ENCODE measurements around the gene SOX8.

SOX8 gene

GRCh38 chr16:974001-974601, 7.5 kb upstream of the SOX8 start:
- DNase-seq = no peak

GRCh38 chr16:974611-975261, 6.8 kb upstream of the SOX8 start:
- DNase-seq = no peak

- DNase-seq = no peak
Measured at GRCh38 chr16:975291-975690, 6.3 kb upstream of the SOX8 start.

- no peak for DNase-seq
Measured at GRCh38 chr16:976389-976931, 5.1 kb upstream of the SOX8 start.

GRCh38 chr16:977081-977701, 4.4 kb upstream of the SOX8 start:
- no peak for DNase-seq

GRCh38 chr16:977896-978295, 3.7 kb upstream of the SOX8 start:
- no peak for DNase-seq

GRCh38 chr16:978403-978802, 3.2 kb upstream of the SOX8 start:
- DNase-seq = no peak

GRCh38 chr16:979147-979546, 2.4 kb upstream of the SOX8 start:
- no peak for DNase-seq

- no peak for DNase-seq
Measured at GRCh38 chr16:979859-980594, 1.5 kb upstream of the SOX8 start.

- no peak for DNase-seq
Measured at GRCh38 chr16:980595-980854, 1.0 kb upstream of the SOX8 start.

GRCh38 chr16:982145-983043, 824 bp downstream of the SOX8 start:
- DNase-seq = no peak

- DNase-seq = no peak
Measured at GRCh38 chr16:983044-984030, 1.8 kb downstream of the SOX8 start.

- no peak for DNase-seq
Measured at GRCh38 chr16:984121-984694, 2.6 kb downstream of the SOX8 start.

GRCh38 chr16:984736-985636, 3.4 kb downstream of the SOX8 start:
- no peak for DNase-seq

- DNase-seq = no peak
Measured at GRCh38 chr16:985646-986400, 4.3 kb downstream of the SOX8 start.

- no peak for DNase-seq
Measured at GRCh38 chr16:986411-986810, 4.8 kb downstream of the SOX8 start.

GRCh38 chr16:986925-987582, 5.5 kb downstream of the SOX8 start:
- DNase-seq = no peak

- DNase-seq = no peak
Measured at GRCh38 chr16:987906-988305, 6.3 kb downstream of the SOX8 start.

All from NCI-H1436 treated with DMSO at 0.1 percent for 48 hours (cell line).